ENCODE data around the gene OR1M1. TPM values are rescaled to one million over a fixed set of nuclear protein-coding genes. Genes with fewer than 3 reads are reported as not detected.

The OR1M1 gene
- total and polyA plus RNA-seq, 4 donors: not detected

DNA sequence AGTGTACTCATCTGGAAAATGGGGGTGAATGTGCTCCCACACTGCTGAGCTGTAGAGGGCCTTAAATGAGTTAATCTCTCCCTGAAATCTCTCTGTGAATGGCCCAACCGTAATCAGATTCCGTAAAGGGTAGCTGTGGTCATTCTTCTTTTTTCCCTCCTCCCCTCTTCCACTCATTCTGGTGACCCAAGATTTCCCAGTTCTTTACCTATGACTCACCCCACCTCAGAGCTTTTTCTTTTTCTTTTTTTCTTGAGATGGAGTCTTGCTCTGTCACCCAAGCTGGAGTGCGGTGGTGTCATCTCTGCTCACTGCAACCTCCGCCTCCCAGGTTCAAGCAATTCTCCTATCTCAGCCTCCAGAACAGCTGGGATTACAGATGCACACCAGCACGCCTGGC, 43.3 kb upstream of the OR1M1 start:
- Histone ChIP-seq H3K9ac (ENCODE audit: low read depth in 1 of 2, low read length in 2 of 2) (no peak overlapping the region), H3K27ac (ENCODE audit: low read depth in 1 of 2, low read length in 2 of 2) (no peak overlapping the region), H3K9me3 (ENCODE audit: control insufficient read depth in 4 of 4, low read length in 3 of 4) (no peaks in the 10 kb centered on the region), H3K4me3 (ENCODE audit: low read depth in 1 of 3, low read length in 3 of 3) (no peak overlapping the region), H3K36me3 (ENCODE audit: control insufficient read depth in 4 of 4, insufficient read depth in 3 of 4, low read depth in 1 of 4, low read length in 3 of 4) (no peaks in the 10 kb centered on the region), H3K27me3 (ENCODE audit: control insufficient read depth in 4 of 4, insufficient read depth in 4 of 4, low read length in 3 of 4) (no peaks in the 10 kb centered on the region), H3K4me1 (ENCODE audit: control insufficient read depth in 4 of 4, insufficient read depth in 4 of 4, low read length in 3 of 4) (no peaks in the 10 kb centered on the region)
- TF ChIP-seq, protein P1, sequence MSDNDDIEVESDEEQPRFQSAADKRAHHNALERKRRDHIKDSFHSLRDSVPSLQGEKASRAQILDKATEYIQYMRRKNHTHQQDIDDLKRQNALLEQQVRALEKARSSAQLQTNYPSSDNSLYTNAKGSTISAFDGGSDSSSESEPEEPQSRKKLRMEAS (IDR thresholded peaks at IDR 0.05): no peak
- TF ChIP-seq, protein P2, sequence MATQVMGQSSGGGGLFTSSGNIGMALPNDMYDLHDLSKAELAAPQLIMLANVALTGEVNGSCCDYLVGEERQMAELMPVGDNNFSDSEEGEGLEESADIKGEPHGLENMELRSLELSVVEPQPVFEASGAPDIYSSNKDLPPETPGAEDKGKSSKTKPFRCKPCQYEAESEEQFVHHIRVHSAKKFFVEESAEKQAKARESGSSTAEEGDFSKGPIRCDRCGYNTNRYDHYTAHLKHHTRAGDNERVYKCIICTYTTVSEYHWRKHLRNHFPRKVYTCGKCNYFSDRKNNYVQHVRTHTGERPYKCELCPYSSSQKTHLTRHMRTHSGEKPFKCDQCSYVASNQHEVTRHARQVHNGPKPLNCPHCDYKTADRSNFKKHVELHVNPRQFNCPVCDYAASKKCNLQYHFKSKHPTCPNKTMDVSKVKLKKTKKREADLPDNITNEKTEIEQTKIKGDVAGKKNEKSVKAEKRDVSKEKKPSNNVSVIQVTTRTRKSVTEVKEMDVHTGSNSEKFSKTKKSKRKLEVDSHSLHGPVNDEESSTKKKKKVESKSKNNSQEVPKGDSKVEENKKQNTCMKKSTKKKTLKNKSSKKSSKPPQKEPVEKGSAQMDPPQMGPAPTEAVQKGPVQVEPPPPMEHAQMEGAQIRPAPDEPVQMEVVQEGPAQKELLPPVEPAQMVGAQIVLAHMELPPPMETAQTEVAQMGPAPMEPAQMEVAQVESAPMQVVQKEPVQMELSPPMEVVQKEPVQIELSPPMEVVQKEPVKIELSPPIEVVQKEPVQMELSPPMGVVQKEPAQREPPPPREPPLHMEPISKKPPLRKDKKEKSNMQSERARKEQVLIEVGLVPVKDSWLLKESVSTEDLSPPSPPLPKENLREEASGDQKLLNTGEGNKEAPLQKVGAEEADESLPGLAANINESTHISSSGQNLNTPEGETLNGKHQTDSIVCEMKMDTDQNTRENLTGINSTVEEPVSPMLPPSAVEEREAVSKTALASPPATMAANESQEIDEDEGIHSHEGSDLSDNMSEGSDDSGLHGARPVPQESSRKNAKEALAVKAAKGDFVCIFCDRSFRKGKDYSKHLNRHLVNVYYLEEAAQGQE (IDR thresholded peaks at IDR 0.05): no peak
- TF ChIP-seq, protein P3, sequence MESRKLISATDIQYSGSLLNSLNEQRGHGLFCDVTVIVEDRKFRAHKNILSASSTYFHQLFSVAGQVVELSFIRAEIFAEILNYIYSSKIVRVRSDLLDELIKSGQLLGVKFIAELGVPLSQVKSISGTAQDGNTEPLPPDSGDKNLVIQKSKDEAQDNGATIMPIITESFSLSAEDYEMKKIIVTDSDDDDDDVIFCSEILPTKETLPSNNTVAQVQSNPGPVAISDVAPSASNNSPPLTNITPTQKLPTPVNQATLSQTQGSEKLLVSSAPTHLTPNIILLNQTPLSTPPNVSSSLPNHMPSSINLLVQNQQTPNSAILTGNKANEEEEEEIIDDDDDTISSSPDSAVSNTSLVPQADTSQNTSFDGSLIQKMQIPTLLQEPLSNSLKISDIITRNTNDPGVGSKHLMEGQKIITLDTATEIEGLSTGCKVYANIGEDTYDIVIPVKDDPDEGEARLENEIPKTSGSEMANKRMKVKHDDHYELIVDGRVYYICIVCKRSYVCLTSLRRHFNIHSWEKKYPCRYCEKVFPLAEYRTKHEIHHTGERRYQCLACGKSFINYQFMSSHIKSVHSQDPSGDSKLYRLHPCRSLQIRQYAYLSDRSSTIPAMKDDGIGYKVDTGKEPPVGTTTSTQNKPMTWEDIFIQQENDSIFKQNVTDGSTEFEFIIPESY (IDR thresholded peaks at IDR 0.05): no peak
- TF ChIP-seq EGR1 (IDR thresholded peaks at IDR 0.05; ENCODE audit: low read depth in 2 of 2) (no peak), JUND (IDR thresholded peaks at IDR 0.05) (no peak), HNF4A (conservative IDR thresholded peaks at IDR 0.05) (no peak), FOXA2 (IDR thresholded peaks at IDR 0.05) (no peak), GABPA (IDR thresholded peaks at IDR 0.05 in 1 of 2, conservative IDR thresholded peaks at IDR 0.05 in 1 of 2) (no peak), SP1 (IDR thresholded peaks at IDR 0.05) (no peak), FOXA1 (IDR thresholded peaks at IDR 0.05) (no peak), NR2F2 (IDR thresholded peaks at IDR 0.05) (no peak), RAD21 (IDR thresholded peaks at IDR 0.05) (no peak)
- TF ChIP-seq, protein P4, sequence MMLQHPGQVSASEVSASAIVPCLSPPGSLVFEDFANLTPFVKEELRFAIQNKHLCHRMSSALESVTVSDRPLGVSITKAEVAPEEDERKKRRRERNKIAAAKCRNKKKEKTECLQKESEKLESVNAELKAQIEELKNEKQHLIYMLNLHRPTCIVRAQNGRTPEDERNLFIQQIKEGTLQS (IDR thresholded peaks at IDR 0.05): no peak
- TF ChIP-seq, protein P5, sequence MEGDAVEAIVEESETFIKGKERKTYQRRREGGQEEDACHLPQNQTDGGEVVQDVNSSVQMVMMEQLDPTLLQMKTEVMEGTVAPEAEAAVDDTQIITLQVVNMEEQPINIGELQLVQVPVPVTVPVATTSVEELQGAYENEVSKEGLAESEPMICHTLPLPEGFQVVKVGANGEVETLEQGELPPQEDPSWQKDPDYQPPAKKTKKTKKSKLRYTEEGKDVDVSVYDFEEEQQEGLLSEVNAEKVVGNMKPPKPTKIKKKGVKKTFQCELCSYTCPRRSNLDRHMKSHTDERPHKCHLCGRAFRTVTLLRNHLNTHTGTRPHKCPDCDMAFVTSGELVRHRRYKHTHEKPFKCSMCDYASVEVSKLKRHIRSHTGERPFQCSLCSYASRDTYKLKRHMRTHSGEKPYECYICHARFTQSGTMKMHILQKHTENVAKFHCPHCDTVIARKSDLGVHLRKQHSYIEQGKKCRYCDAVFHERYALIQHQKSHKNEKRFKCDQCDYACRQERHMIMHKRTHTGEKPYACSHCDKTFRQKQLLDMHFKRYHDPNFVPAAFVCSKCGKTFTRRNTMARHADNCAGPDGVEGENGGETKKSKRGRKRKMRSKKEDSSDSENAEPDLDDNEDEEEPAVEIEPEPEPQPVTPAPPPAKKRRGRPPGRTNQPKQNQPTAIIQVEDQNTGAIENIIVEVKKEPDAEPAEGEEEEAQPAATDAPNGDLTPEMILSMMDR (IDR thresholded peaks at IDR 0.05; ENCODE audit: low read depth, low read length, missing input control): no peak
- 91% methylated on average over 5 of the region's 5 CpGs for WGBS
- no peak for DNase-seq (ENCODE audit: low spot score)

DNA sequence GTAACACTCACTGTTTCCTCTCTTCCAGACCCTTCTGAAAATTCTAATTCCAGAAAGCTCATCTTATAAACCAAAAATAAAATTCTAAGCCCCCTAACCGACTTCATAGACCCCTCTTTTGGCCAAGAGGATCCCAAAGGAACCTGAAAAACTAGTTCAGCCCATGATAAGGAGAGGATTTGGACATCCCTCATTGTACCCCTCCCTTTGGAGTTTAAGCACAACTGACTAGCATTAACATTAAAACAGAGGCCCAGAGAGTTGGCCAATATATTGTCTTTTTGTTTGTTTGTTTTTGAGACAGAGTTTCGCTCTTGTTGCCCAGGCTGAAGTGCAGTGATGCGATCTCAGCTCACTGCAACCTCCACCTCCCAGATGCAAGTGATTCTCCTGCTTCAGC, 42.4 kb upstream of the OR1M1 start:
- H3K27ac ChIP-seq (ENCODE audit: low read depth in 1 of 2, low read length in 2 of 2): no peak overlapping the region
- H3K4me3 ChIP-seq (ENCODE audit: low read depth in 1 of 3, low read length in 3 of 3): no peak overlapping the region
- H3K36me3 ChIP-seq (ENCODE audit: control insufficient read depth in 4 of 4, insufficient read depth in 3 of 4, low read depth in 1 of 4, low read length in 3 of 4): no peaks in the 10 kb centered on the region
- H3K9me3 ChIP-seq (ENCODE audit: control insufficient read depth in 4 of 4, low read length in 3 of 4): no peaks in the 10 kb centered on the region
- H3K9ac ChIP-seq (ENCODE audit: low read depth in 1 of 2, low read length in 2 of 2): no peak overlapping the region
- no peak for DNase-seq (ENCODE audit: low spot score)
- WGBS: 61% methylated on average over 3 of the region's 3 CpGs
- no peaks in the 10 kb centered on the region for H3K27me3 ChIP-seq (ENCODE audit: control insufficient read depth in 4 of 4, insufficient read depth in 4 of 4, low read length in 3 of 4)
- H3K4me1 ChIP-seq (ENCODE audit: control insufficient read depth in 4 of 4, insufficient read depth in 4 of 4, low read length in 3 of 4): no peaks in the 10 kb centered on the region
- TF ChIP-seq, protein P5 (IDR thresholded peaks at IDR 0.05; ENCODE audit: low read depth, low read length, missing input control): no peak
- TF ChIP-seq FOXA1 (IDR thresholded peaks at IDR 0.05) (no peak), RAD21 (IDR thresholded peaks at IDR 0.05) (no peak), FOXA2 (IDR thresholded peaks at IDR 0.05) (no peak), EGR1 (IDR thresholded peaks at IDR 0.05; ENCODE audit: low read depth in 2 of 2) (no peak), SP1 (IDR thresholded peaks at IDR 0.05) (no peak), RXRA (IDR thresholded peaks at IDR 0.05) (no peak), YY1 (IDR thresholded peaks at IDR 0.05) (no peak)
- TF ChIP-seq, protein P1 (IDR thresholded peaks at IDR 0.05): no peak
- TF ChIP-seq, protein P3 (IDR thresholded peaks at IDR 0.05): no peak

Data from liver (tissue), 9 donors.